ENCODE data around the gene ZDHHC14. TPM values are rescaled to one million over a fixed set of nuclear protein-coding genes. Genes with fewer than 3 reads are reported as not detected.

Gene ZDHHC14
- total RNA-seq, 1 experiment from 2014 or later: 3.2 TPM

GRCh38 chr6:157647261-157647915 lies 266.4 kb downstream of the ZDHHC14 start:
- ChIA-PET POLR2A (ENCODE audit: low non-redundant PET) (no interaction called here), CTCF (no interaction called here)
- Histone ChIP-seq H3K27ac (ENCODE audit: low read depth, low read length, poor library complexity, severe bottlenecking) (no peak overlapping the region), H3K27me3 (replicated peaks; ENCODE audit: insufficient read depth, low read depth, low read length, poor library complexity) (no peaks in the 10 kb centered on the region), H3K9me3 (ENCODE audit: low read depth, low read length, poor library complexity, severe bottlenecking) (no peaks in the 10 kb centered on the region), H3K36me3 (ENCODE audit: insufficient read depth, low read length, poor library complexity, severe bottlenecking) (no peaks in the 10 kb centered on the region), H3K4me3 (ENCODE audit: low read depth, low read length, poor library complexity, severe bottlenecking) (no peak overlapping the region), H3K4me1 (ENCODE audit: insufficient read depth, low read length, poor library complexity, severe bottlenecking) (peaks cover 13% of the 10 kb centered on the region)
- BruUV-seq (replicated peaks): no TSS peak
- TF ChIP-seq EZH2 (IDR thresholded peaks at IDR 0.05; ENCODE audit: borderline replicate concordance, low read depth, low read length, poor library complexity, severe bottlenecking) (no peak), CTCF (conservative IDR thresholded peaks at IDR 0.05; ENCODE audit: low read depth, low read length) (no peak)
- intact Hi-C loops (cut with micrococcal nuclease; ENCODE audit: unreplicated experiment): no loop called here
- no peak for DNase-seq (ENCODE audit: low spot score)

- TF ChIP-seq CTCF (conservative IDR thresholded peaks at IDR 0.05; ENCODE audit: low read depth, low read length) (no peak), EZH2 (IDR thresholded peaks at IDR 0.05; ENCODE audit: borderline replicate concordance, low read depth, low read length, poor library complexity, severe bottlenecking) (no peak)
- Histone ChIP-seq H3K4me3 (ENCODE audit: low read depth, low read length, poor library complexity, severe bottlenecking) (no peak overlapping the region), H3K9me3 (ENCODE audit: low read depth, low read length, poor library complexity, severe bottlenecking) (no peaks in the 10 kb centered on the region), H3K36me3 (ENCODE audit: insufficient read depth, low read length, poor library complexity, severe bottlenecking) (no peaks in the 10 kb centered on the region), H3K27me3 (replicated peaks; ENCODE audit: insufficient read depth, low read depth, low read length, poor library complexity) (no peaks in the 10 kb centered on the region), H3K27ac (ENCODE audit: low read depth, low read length, poor library complexity, severe bottlenecking) (no peak overlapping the region), H3K4me1 (ENCODE audit: insufficient read depth, low read length, poor library complexity, severe bottlenecking) (peaks cover 13% of the 10 kb centered on the region)
- POLR2A ChIA-PET (ENCODE audit: low non-redundant PET): no interaction called here
- intact Hi-C loops (cut with micrococcal nuclease; ENCODE audit: unreplicated experiment): no loop called here
- BruUV-seq (replicated peaks): no TSS peak
- CTCF ChIA-PET: no interaction called here
- DNase-seq (ENCODE audit: low spot score): no peak
These were observed 267.6 kb downstream of the ZDHHC14 start for GRCh38 chr6:157648561-157648960.

GRCh38 chr6:157649311-157650260 lies 268.6 kb downstream of the ZDHHC14 start:
- no peaks in the 10 kb centered on the region for H3K27me3 ChIP-seq (replicated peaks; ENCODE audit: insufficient read depth, low read depth, low read length, poor library complexity)
- H3K9me3 ChIP-seq (ENCODE audit: low read depth, low read length, poor library complexity, severe bottlenecking): no peaks in the 10 kb centered on the region
- H3K36me3 ChIP-seq (ENCODE audit: insufficient read depth, low read length, poor library complexity, severe bottlenecking): no peaks in the 10 kb centered on the region
- no TSS peak for BruUV-seq (replicated peaks)
- intact Hi-C loops (cut with micrococcal nuclease; ENCODE audit: unreplicated experiment): no loop called here
- DNase-seq (ENCODE audit: low spot score): no peak
- H3K4me3 ChIP-seq (ENCODE audit: low read depth, low read length, poor library complexity, severe bottlenecking): no peak overlapping the region
- TF ChIP-seq CTCF (conservative IDR thresholded peaks at IDR 0.05; ENCODE audit: low read depth, low read length): no peak
- TF ChIP-seq EZH2 (IDR thresholded peaks at IDR 0.05; ENCODE audit: borderline replicate concordance, low read depth, low read length, poor library complexity, severe bottlenecking): no peak
- no peak overlapping the region for H3K27ac ChIP-seq (ENCODE audit: low read depth, low read length, poor library complexity, severe bottlenecking)
- ChIA-PET CTCF (no interaction called here), POLR2A (ENCODE audit: low non-redundant PET) (no interaction called here)
- H3K4me1 ChIP-seq (ENCODE audit: insufficient read depth, low read length, poor library complexity, severe bottlenecking): peaks cover 8% of the 10 kb centered on the region

All from A673 (cell line).